GM18517 (cell line): ENCODE data around the gene RAP1GAP.

Experiments used
- ATAC-seq: cut with Tn5 transposase; IDR thresholded peaks from one replicate; pipeline ENCODE4 v1.9.1; 2021; ENCODE audit warnings: mild to moderate bottlenecking, moderate library complexity; ENCODE audit not compliant: unreplicated experiment

The RAP1GAP gene

DNA sequence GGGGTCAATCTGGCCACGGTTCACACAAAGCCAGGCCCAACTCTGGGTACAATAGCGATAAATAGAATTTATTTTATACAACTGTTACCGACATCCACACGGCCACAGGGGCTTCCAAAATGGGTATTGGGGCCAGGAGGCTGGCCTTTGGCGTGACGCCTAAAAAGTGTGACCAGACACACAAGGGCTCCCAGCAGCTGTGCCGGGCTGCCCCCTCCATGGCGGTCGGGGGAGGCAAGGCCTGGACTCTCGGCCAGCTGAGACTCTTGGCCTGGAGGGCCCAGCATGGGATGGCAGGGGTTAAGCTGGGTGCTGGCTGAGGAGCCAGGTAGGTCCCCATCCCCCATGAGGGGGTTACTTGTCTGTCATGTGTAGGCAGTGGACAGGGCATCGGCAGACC is 73.0 kb downstream of the RAP1GAP start:
- ATAC-seq, result no peak

DNA sequence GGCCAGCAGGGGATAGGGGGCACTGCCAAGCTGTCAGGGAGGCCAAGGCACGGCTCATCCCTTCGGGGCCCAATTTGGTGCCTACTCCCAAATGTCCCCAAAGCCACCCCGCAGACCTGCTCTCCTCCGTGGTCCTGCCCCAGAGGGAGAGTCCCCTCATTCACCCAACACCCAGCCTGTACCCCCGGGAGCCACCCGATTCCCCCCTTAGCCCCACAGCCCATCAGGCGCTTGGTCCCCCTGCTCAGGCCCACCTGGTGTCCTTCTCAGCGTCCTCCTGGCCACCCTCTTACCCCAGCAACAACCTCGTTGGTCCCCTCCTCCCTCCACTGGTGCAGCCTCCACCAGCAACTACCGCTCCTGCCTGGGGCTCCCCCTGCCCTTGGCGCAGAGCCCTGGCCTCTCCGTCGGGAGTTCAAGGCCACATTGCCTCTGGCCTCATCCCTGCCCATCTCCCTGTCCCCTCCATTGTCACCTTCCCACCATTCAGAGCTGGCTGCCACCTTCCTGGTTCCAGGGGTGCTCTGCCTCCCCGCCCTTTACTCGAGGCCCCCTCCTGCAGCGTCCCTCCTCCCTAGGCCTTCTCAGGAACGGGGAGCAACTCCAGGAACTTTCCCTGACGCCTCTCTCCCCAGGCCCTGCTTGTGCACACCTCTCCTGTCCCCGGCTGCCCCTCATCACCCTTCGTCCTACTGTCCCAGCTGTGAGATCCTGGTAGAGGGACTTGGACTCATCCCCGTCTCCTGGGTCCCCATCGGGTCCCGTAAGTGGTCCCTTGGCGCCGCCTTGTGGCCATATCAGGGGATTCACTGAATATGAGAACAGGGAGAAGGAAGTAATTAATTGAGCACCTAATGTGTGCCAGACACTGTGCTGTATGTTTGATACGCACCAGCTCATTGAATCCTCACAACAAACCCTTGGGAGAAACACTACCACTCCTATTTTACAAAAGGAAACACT is 73.9 kb downstream of the RAP1GAP start:
- no peak for ATAC-seq

GRCh38 chr1:21594501-21594900 is 74.7 kb downstream of the RAP1GAP start:
- no peak for ATAC-seq

DNA sequence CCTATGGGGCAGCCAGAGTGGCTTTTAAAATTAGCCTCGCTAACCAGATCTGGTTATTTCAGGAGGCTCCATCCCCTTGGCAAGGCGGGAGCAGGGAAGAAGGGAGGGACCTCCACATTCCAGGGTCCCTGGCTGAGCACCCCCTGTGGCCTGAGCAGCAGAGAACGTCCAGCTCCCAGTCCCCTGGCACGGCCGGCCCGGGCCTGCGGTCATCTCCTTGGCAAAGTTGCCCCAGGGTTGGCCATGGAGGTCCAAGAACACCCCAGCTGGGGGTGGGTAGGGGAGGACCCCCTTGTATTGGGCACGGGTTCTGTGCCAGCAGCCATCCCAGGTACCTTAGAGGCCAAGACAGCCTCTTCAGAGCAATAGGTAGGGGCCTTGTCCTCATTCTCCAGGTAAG is 75.9 kb downstream of the RAP1GAP start:
- ATAC-seq, result no peak

DNA sequence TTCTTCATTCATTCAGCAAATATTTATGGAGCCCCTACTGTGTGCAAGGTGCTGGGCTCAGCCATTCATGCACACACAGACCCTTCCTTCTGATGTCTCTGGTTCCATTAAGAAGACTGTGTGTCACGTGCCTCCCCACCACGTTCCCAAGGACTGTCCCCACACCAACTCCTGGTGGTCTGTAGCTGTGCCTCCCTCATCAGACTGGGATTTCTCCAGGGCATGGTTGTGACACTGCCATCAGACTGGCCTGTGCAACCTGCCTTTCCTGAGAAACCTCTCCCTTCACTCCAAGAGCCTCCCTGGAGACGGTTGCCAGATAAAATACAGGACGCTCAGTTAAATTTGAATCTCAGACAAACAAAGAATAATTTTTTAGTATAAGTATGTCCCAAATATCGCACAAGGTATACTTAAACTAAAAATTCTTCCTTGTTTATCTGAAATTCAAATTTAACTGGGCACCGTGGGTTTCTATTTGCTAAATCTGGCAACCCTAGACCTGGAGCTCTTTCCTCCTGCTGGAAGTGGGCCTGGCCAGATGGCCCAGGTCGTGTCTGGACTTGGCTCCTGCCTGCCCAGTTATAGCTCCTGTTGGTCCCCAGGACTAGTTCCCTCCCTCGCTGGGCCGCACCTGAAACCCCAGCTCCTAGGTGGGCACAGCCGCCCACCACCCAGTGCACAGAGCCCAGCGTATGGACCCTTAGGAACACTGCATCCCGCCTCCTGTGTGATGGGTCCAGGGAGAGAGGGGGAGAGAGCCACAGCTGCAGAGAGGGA is 76.9 kb downstream of the RAP1GAP start:
- no peak for ATAC-seq

DNA sequence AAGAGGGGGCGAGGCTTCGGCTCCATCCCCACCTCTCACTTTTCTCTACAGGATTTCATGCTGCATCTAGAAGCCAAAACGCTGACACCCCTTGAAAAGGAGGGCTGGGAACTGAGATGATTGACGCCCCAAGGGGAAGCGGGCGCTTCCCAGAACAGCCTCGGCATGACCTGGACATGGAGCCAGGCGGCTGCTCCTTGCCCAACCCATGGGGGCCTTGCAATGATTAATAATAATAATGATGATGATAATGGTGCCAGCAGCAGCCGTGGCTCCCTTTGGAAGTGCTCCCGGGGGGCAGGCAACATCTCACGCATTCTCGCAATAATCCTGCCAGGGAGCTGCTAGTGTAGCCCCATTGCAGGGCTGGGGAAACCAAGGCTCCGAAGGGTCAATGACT is 78.2 kb downstream of the RAP1GAP start:
- no peak for ATAC-seq

- no peak for ATAC-seq
Observed at GRCh38 chr1:21590126-21590880, 78.9 kb downstream of the RAP1GAP start.

DNA sequence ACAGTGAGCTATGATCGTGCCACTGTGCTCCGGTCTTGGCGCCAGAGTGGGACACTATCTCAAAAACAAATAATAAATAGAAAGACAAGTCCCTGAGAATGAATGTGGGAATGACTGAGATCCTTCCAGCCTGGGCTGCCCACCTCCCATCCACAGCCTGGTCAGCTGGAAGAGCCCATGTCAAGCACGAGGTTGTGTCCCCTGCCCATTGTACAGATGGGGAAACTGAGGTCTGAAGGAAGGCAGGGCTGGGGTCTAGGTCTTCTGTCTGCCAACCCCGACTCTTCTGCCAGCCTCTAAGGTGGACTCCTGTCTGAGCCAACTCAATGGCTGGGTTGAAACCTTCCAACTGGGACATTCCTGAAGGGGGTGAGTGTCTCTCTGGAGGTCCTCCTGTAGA is 79.5 kb downstream of the RAP1GAP start:
- no peak for ATAC-seq

DNA sequence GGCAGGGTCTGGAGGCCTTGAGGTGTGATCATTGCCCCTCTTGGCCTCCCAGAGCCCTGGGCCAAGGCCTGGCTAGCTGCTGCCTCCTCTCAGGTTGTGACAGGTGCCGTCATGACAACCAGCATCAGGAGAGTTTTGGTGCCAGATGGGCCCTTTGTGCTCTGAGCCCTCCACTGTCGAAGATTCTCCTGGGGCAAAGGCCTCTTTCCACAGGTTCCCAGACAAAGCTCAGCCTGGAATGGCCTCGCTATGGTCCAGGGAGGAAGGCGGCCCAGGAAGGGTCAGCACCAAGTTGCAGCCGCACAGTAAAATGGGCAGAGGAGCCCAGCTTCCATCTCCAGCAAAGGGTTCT is 81.6 kb downstream of the RAP1GAP start:
- ATAC-seq, result no peak

GRCh38 chr1:21586846-21587601 is 82.1 kb downstream of the RAP1GAP start:
- no peak for ATAC-seq

DNA sequence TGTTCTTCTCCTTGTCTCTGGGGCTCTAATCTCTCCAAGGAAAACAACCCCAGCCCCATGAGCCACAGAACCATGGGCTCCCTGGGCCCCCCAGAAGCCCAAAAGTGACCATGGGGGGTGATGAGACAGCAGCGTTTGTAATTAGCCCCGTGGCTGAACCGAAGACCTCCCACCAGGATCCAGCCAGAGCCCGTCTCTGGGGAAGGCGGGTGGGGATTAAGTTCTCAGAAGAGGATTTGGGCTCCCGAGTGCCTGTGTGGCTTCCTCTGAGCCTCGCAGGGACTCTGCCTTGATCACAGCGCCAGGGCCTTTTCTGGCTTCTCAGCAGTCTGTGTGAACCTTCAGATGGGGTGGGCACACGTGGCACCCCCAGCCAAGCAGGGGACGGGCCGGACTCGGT is 82.9 kb downstream of the RAP1GAP start:
- ATAC-seq, result no peak

DNA sequence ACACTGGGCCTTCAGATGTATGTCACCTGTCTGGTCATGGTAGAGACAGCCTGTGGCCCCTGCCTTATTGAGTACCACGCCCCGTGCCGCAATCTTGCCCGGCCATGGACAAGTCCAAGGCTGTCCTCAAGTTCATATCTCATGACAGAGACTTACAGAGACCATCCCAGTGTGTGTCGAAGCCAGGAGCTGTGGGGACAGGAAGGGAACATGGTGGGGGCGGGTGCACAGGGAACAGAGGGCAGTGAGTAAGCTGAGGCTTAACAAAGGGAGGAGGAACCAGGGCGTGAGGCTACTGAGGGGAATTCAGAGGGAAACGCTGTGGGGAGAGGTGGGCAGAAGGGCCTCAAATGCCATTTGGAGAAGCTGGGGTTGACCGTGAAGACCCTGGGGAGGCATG is 84.1 kb downstream of the RAP1GAP start:
- no peak for ATAC-seq

DNA sequence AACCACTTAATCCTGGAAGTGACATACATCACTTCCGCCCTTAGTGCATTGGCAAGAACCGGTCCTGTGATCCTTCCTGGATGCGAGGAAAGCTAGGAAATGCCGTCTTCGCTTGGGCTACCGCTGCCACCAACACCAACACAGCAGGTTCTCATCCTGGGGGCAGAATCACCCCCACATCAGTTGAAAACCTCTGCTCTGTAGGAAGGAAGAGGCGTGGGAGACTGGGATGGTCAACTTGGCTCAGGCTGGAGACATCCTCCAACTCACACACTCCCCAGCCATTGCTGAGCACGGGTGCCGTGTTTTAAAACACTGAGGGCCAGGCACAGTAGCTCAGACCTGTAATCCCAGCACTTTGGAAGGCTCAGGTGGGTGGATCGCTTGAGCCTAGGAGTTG is 85.1 kb downstream of the RAP1GAP start:
- ATAC-seq, result no peak

GRCh38 chr1:21579791-21580190 is 89.4 kb downstream of the RAP1GAP start:
- no peak for ATAC-seq

DNA sequence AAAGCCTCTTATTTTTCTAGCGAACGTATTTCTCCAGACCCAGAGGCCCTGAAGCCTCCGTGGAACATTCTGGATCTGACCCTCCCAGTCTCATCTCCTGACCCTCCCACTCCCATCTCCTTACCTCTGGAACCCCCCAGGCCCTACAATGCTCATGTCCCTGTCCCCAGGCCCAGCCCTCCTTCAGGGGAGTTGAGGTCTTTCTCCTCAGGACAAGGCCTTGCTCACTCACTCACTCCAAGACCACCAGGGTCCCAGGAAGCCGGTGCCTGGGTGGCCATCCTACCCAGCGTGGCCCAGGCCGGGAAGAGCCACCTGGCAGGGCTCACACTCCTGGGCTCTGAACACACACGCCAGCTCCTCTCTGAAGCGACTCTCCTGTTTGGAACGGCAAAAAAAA is 91.2 kb downstream of the RAP1GAP start:
- no peak for ATAC-seq

GRCh38 chr1:21577324-21577723 is 91.8 kb downstream of the RAP1GAP start:
- no peak for ATAC-seq

- ATAC-seq, result no peak
Observed at GRCh38 chr1:21576798-21577187, 92.4 kb downstream of the RAP1GAP start.

DNA sequence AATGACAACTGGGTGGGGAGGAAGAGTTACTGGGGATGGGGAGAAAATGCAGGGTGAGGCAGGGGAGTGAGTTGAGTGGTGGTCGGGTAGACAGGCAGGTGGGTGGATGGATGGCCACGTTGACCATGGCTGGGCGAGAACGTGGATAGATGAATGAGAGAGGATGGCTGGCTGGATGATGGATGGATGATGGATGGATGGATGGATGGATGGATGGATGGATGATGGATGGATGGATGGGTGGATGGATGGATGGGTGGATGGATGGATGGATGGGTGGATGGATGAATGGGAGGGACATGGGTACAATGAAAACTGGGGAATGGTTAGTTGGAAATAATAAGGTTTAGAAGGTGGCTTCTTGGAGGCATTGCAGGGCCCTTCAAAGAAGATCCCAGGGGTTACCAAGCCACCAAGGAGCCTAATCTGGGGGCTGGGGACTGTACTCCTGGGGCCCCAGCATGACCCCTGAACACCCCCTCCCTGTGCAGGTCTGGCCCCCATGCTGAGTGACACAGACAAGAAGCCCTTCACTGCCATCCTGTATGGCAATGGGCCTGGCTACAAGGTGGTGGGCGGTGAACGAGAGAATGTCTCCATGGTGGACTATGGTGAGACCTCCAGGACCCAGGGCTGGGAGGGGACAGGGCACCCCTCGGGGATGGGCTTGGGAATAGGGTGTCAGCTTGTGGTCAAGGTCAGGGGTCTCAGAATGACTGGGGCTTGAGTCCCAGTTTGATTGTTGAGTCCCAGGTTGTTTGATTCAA is 92.9 kb downstream of the RAP1GAP start:
- no peak for ATAC-seq

GRCh38 chr1:21575351-21575942 is 93.7 kb downstream of the RAP1GAP start:
- ATAC-seq, result no peak
